ENCODE data around the gene ANXA8L1. TPM values are rescaled to one million over a fixed set of nuclear protein-coding genes. Genes with fewer than 3 reads are reported as not detected.

Gene ANXA8L1
- total RNA-seq, 3 donors from 2014 or later = 0.48 to 55.2 (median 6.6) TPM

Other genes with a start within 250 kb of the ANXA8L1 start
- gene ANTXRL, start 88.8 kb upstream of the ANXA8L1 start, total RNA-seq = under 1 TPM in 1 of 3 donors, not detected in 2; 0.15 TPM
- gene NPY4R, start 90.2 kb downstream of the ANXA8L1 start, total RNA-seq = not detected
- 1 to 10 TPM in 2 of 3 donors, not detected in 1; 5.9 to 6.9 TPM for gene GPRIN2, start 180.9 kb downstream of the ANXA8L1 start, total RNA-seq
- gene SYT15, start 203.4 kb downstream of the ANXA8L1 start, total RNA-seq = 1 to 10 TPM; 1.6 to 5.9 (median 3.8) TPM